T-cell (primary cell): ENCODE results near the gene MYO7A. TPM values are rescaled to one million over a fixed set of nuclear protein-coding genes. Genes with fewer than 3 reads are reported as not detected.

Experiments used
- ATAC-seq, 4 experiments: fragments of 200-7000 bp in 3 of 4; fragments of 150-1000 bp in 1 of 4; cut with Tn5 transposase; replicated peaks in 1 of 4; 1 replicate in 3 of 4; 2 replicates in 1 of 4; pipeline ENCODE4 v1.10.0; 2021; ENCODE audit warnings: moderate library complexity in 3 of 4, mild to moderate bottlenecking in 2 of 4, moderate number of reproducible peaks in 1 of 4
- CTCF ChIA-PET, 2 donors: fragments of 300-600 bp; sonication (Branson Sonifier 250); formaldehyde crosslinking; loops; one replicate each; lab custom pipeline; 2022; ENCODE audit warnings: antibody characterized with exemption in 2 of 2; lab: Charles Lee
- POLR2A ChIA-PET, 2 donors: fragments of 300-600 bp; sonication (Branson Sonifier 250); formaldehyde crosslinking; loops; one replicate each; lab custom pipeline; 2022; ENCODE audit warnings: antibody characterized with exemption in 2 of 2; lab: Charles Lee
- DNase-seq, 35 experiments: peaks; one replicate each; pipeline versions ENCODE4 v3.0.0 to v3.0.0-alpha.2; 2013 to 2023
- H3K27ac ChIP-seq: one replicate; pipeline ENCODE4 v1.5.1; 2013; ENCODE audit warnings: low read length
- H3K27me3 ChIP-seq, 2 experiments: replicated peaks in 1 of 2; 1 replicate in 1 of 2; 2 replicates in 1 of 2; pipeline versions ENCODE4 v1.6.1 to v1.7.0; 2013; ENCODE audit warnings: low read length in 1 of 2, mixed read lengths in 1 of 2; ENCODE audit not compliant: control insufficient read depth in 2 of 2, insufficient read depth in 2 of 2; ENCODE audit errors: extremely low read depth in 1 of 2
- H3K36me3 ChIP-seq, 2 donors: 1 replicate in 1 of 2; 2 replicates in 1 of 2; pipeline versions ENCODE4 v1.6.1 to v1.7.0; 2013; ENCODE audit warnings: low read length in 1 of 2; ENCODE audit not compliant: control insufficient read depth in 2 of 2, insufficient read depth in 1 of 2; ENCODE audit errors: extremely low read depth in 1 of 2
- H3K4me1 ChIP-seq, 2 experiments: 1 replicate in 1 of 2; 2 replicates in 1 of 2; pipeline versions ENCODE4 v1.6.1 to v1.7.0; 2013; ENCODE audit warnings: low read length in 2 of 2, mixed read lengths in 1 of 2; ENCODE audit not compliant: insufficient read depth in 2 of 2, control insufficient read depth in 1 of 2; ENCODE audit errors: extremely low read depth in 1 of 2
- H3K4me3 ChIP-seq, 2 donors: 1 replicate in 1 of 2; 2 replicates in 1 of 2; pipeline versions ENCODE4 v1.5.1 to v1.7.0; 2013; ENCODE audit warnings: mild to moderate bottlenecking in 2 of 2, low read length in 1 of 2, moderate library complexity in 1 of 2; ENCODE audit not compliant: control insufficient read depth in 1 of 2; ENCODE audit errors: extremely low read depth in 1 of 2
- H3K9me3 ChIP-seq: 2 replicates; pipeline ENCODE4 v1.7.0; 2013
- H3K27ac Mint-ChIP-seq, 2 donors: one replicate each; pipeline ENCODE4 v1.8.0; 2020 to 2021; ENCODE audit warnings: mild to moderate bottlenecking in 2 of 2, mixed read lengths in 2 of 2
- H3K27me3 Mint-ChIP-seq, 2 donors: one replicate each; pipeline ENCODE4 v1.8.0; 2021 to 2022; ENCODE audit warnings: mixed read lengths in 2 of 2
- H3K36me3 Mint-ChIP-seq: one replicate; pipeline ENCODE4 v1.8.0; 2021; ENCODE audit warnings: mixed read lengths
- H3K4me1 Mint-ChIP-seq, 3 donors: one replicate each; pipeline ENCODE4 v1.8.0; 2020 to 2022; ENCODE audit warnings: mixed read lengths in 3 of 3, mild to moderate bottlenecking in 1 of 3
- H3K4me3 Mint-ChIP-seq, 3 donors: one replicate each; pipeline ENCODE4 v1.8.0; 2020 to 2022; ENCODE audit warnings: mild to moderate bottlenecking in 3 of 3, mixed read lengths in 3 of 3, moderate library complexity in 3 of 3
- H3K9me3 Mint-ChIP-seq, 3 donors: one replicate each; pipeline ENCODE4 v1.8.0; 2020 to 2022; ENCODE audit warnings: mixed read lengths in 3 of 3
- WGBS: methylation state at CpG from one replicate; pipeline ENCODE4 v1.1.5; 2013; ENCODE audit warnings: missing lambda C conversion rate; ENCODE audit not compliant: insufficient coverage; 5-methylcytosine and 5-hydroxymethylcytosine counted together
- total RNA-seq, 35 experiments: library from RNA in 6 of 35; stranded (reverse) in 6 of 35; fragments of 120-200 nt in 1 of 35; gene quantifications; one replicate each; pipeline versions ENCODE4 v1.2.1 to v1.2.4 and lab custom pipeline; 2013 to 2026

Gene MYO7A
- total RNA-seq, 5 donors from 2014 or later (not counting 1 experiment from before 2014, with no cell fraction given): 0.15 to 1.7 (median 0.44) TPM

DNA sequence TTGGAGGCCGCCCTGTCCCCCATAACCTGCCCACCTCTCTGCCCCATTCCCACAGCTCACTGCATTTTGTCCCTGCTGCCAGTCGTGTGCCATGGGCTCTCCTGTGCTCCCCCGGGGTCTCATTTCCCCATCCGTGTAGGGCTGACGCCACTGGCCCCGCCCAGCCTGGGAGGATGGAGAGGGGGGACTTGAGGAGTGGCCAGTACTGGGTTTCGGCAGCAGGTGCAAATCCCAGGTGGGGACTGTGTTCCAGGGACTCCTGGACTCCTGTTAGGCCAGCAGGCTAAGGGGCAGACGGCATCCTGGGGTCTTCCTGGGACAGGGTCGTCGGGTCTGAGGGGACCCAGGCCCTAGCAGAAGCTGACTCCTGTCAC is 1.2 kb upstream of the MYO7A start:
- no peaks in the 10 kb centered on the region for H3K9me3 Mint-ChIP-seq
- H3K27ac Mint-ChIP-seq: no peak overlapping the region
- peaks cover 0 to 3% of the 10 kb centered on the region in 2 donors for H3K27me3 Mint-ChIP-seq
- Histone ChIP-seq H3K4me1 (peaks cover 2 to 16% of the 10 kb centered on the region in 2 experiments), H3K9me3 (no peaks in the 10 kb centered on the region), H3K4me3 (peak overlapping the region; percentile 51 to 52), H3K36me3 (no peaks in the 10 kb centered on the region), H3K27ac (no peak overlapping the region), H3K27me3 (peaks cover 0 to 30% of the 10 kb centered on the region in 2 experiments)
- POLR2A ChIA-PET: no interaction called here
- H3K4me1 Mint-ChIP-seq: peaks cover 9 to 13% (median 12%) of the 10 kb centered on the region in 3 donors
- peak overlapping the region in 1 of 3 donors; percentile 69 for H3K4me3 Mint-ChIP-seq
- CTCF ChIA-PET: interaction anchor here (0.7 to 1.6 kb wide), 12 partner anchors 10 to 493 kb away, joined by 3 to 8 read pairs (median 4); no protein-coding TSS in a partner anchor
- 23% methylated on average over 9 of the region's 10 CpGs for WGBS
- DNase-seq (no peak), ATAC-seq (peak in 1 of 4 experiments; percentile 12)
- H3K36me3 Mint-ChIP-seq: no peaks in the 10 kb centered on the region

DNA sequence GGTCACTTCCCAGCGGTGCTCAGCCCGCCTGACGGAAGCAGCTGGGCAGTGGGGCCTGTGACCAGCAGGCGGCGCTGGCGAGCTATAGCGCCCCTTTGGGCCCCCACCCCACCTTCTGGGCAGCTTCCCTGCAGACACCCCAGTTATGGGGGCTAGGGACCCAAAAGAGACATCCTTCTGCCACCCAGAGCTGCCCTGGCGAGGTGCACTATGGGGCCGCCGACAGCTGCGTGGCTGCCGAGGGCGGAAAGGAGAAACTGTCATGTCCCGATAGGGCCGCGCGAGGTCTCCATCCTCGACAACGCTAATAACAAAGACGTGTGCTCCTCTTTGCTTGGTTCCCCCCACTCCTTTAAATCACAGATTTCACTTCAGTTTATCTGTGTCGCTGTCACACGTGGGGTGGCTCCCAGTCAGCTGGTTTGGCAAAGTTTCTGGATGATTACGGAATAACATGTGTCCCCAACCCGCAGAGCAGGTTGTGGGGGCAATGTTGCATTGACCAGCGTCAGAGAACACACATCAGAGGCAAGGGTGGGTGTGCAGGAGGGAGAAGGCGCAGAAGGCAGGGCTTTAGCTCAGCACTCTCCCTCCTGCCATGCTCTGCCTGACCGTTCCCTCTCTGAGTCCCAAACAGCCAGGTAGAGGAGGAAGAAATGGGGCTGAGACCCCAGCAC is 673 bp upstream of the MYO7A start:
- Mint-ChIP-seq H3K27ac (no peak overlapping the region), H3K36me3 (no peaks in the 10 kb centered on the region), H3K4me1 (peaks cover 9 to 13% (median 12%) of the 10 kb centered on the region in 3 donors), H3K9me3 (no peaks in the 10 kb centered on the region), H3K27me3 (peaks cover 0 to 3% of the 10 kb centered on the region in 2 donors), H3K4me3 (peak overlapping the region; percentile 49 to 69 (median 51))
- CTCF ChIA-PET: interaction anchor here (0.7 to 1.6 kb wide), 12 partner anchors 11 to 493 kb away, joined by 3 to 8 read pairs (median 4); no protein-coding TSS in a partner anchor
- Histone ChIP-seq H3K36me3 (no peaks in the 10 kb centered on the region), H3K27ac (no peak overlapping the region), H3K4me1 (peaks cover 2 to 16% of the 10 kb centered on the region in 2 experiments), H3K9me3 (no peaks in the 10 kb centered on the region), H3K27me3 (peaks cover 0 to 30% of the 10 kb centered on the region in 2 experiments), H3K4me3 (peak overlapping the region; percentile 51 to 52)
- peak; percentile 72 to 86 (median 74) for ATAC-seq
- POLR2A ChIA-PET: no interaction called here
- WGBS: 10% methylated on average over 18 of the region's 27 CpGs
- DNase-seq: peak in 33 of 35 experiments; percentile 5 to 74 (median 47)

DNA sequence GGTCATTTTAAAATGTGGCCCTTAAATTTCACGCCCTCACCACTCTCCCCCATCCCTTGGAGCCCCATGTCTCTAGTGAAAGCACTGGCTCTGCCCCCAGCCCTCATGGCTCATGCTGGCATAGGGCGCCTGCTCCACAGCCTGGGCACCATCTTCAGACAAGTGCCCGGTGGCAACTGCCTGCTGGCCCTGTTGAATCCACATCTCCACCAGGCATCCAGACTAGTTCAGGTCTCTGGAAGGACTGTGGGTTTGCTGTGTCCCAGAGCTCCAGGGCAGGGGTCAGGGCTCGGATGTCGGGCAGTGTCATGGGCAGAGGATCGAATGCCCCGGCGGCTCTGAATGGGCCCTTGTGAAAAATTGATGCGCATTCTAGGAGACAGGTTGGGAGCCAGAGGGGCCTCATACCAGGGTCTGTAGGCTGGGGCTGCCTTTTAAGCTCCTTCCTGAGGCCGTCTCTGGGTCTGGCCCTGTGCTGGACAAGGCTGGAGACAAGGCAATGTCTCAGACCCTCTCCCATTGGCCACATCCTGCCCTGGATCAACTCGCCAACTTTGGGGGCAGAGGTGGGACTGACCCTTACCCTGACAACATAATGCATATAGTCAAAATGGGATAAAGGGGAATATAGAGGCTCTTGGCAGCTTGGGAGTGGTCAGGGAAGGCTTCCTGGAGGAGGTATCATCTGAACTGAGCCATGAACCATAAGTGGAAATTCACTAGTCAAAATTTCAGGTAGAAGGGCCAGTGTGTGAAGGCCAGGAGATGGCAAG is 1.2 kb downstream of the MYO7A start:
- peaks cover 2 to 16% of the 10 kb centered on the region in 2 experiments for H3K4me1 ChIP-seq
- H3K9me3 ChIP-seq: no peaks in the 10 kb centered on the region
- H3K27me3 ChIP-seq: peaks cover 0 to 27% of the 10 kb centered on the region in 2 experiments
- peaks cover 0 to 3% of the 10 kb centered on the region in 2 donors for H3K27me3 Mint-ChIP-seq
- no peak overlapping the region for H3K4me3 ChIP-seq
- ATAC-seq (no peak), DNase-seq (no peak)
- H3K27ac Mint-ChIP-seq: no peak overlapping the region
- 87% methylated on average over 8 of the region's 11 CpGs for WGBS
- no peaks in the 10 kb centered on the region for H3K36me3 ChIP-seq
- ChIA-PET CTCF (interaction anchor here in 1 of 2 donors (0.7 kb wide), 1 partner anchor 1554 kb away, joined by 3 read pairs; no protein-coding TSS in a partner anchor), POLR2A (no interaction called here)
- H3K4me1 Mint-ChIP-seq: peaks cover 9 to 13% (median 12%) of the 10 kb centered on the region in 3 donors
- H3K9me3 Mint-ChIP-seq: no peaks in the 10 kb centered on the region
- no peaks in the 10 kb centered on the region for H3K36me3 Mint-ChIP-seq
- no peak overlapping the region for H3K27ac ChIP-seq
- H3K4me3 Mint-ChIP-seq: no peak overlapping the region

DNA sequence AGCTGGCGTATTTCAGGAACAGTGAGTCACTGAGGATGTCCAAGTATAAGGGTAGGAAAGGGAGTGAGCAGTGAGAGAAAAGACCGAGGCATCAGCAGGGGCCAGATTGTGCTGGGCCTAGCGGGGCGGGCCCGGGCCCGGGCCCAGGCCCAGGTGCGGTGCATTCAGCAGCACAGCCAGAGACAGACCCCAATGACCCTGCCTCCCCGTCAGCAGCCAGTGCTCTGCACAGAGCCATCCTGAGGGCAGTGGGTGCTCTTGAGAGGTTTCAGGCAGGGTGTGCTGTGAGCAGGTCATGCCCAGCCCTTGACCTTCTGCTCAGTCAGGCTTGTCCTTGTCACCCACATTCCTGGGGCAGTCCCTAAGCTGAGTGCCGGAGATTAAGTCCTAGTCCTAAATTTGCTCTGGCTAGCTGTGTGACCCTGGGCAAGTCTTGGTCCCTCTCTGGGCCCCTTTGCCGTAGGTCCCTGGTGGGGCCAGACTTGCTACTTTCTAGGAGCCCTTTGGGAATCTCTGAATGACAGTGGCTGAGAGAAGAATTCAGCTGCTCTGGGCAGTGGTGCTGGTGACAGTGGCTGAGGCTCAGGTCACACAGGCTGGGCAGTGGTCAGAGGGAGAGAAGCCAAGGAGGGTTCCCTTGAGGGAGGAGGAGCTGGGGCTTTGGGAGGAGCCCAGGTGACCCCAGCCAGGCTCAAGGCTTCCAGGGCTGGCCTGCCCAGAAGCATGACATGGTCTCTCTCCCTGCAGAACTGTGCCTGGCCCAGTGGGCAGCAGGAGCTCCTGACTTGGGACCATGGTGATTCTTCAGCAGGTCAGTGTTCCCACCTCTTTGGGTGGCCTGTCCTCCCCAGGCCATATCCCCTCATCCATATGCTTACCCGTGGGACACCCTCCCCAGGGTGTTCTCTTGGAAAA is 2.1 kb downstream of the MYO7A start:
- H3K27ac Mint-ChIP-seq: no peak overlapping the region
- no peak for ATAC-seq
- H3K36me3 ChIP-seq: no peaks in the 10 kb centered on the region
- peaks cover 2 to 16% of the 10 kb centered on the region in 2 experiments for H3K4me1 ChIP-seq
- 97% methylated on average over 11 of the region's 11 CpGs for WGBS
- H3K27me3 ChIP-seq: peaks cover 0 to 27% of the 10 kb centered on the region in 2 experiments
- no peaks in the 10 kb centered on the region for H3K9me3 ChIP-seq
- no peaks in the 10 kb centered on the region for H3K9me3 Mint-ChIP-seq
- peaks cover 0 to 3% of the 10 kb centered on the region in 2 donors for H3K27me3 Mint-ChIP-seq
- H3K4me3 ChIP-seq: no peak overlapping the region
- H3K27ac ChIP-seq: no peak overlapping the region
- H3K4me3 Mint-ChIP-seq: no peak overlapping the region
- no peaks in the 10 kb centered on the region for H3K36me3 Mint-ChIP-seq
- ChIA-PET POLR2A (no interaction called here), CTCF (interaction anchor here in 1 of 2 donors (0.7 kb wide), 1 partner anchor 1554 kb away, joined by 3 read pairs; no protein-coding TSS in a partner anchor)
- no peak for DNase-seq
- peaks cover 9 to 13% (median 12%) of the 10 kb centered on the region in 3 donors for H3K4me1 Mint-ChIP-seq

DNA sequence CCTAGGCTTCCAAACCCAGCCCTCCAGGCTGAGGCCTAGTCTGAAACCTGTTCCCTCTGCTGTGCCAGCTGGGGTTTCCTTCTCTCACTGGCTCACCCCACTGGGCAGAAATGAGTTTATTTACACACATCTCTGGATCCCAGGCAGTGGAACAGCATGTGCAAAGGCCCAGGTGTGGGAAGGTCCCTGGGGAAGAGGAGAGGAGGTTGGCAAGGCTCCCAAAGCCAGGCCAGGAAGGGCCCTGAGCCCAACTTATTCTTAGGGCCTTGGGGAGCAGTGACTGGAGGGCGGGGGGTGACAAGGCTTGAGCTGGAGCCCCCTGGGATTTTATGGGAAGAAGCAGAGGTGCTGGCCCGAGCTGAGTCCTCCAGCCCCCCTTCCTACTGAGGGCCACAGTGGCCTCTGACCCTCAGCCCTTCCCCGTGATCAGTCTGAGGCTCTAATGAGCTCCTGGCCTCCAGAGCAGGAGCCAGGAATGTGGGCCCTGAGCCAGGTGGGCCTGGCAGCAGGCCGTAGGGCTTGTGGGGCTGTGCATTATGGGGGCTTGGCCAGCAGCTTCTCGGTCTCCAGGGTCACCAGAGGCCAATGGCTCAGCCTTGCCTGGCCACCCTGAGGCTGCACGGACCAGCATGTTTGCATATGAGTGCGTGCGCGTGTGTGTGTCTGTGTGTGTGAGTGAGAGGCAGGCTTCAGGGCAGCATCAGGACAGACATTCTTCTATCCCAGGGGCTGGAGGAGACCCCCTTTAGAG is 2.9 kb downstream of the MYO7A start:
- peaks cover 0 to 3% of the 10 kb centered on the region in 2 donors for H3K27me3 Mint-ChIP-seq
- no peaks in the 10 kb centered on the region for H3K9me3 ChIP-seq
- DNase-seq (no peak), ATAC-seq (no peak)
- ChIA-PET POLR2A (no interaction called here), CTCF (no interaction called here)
- no peak overlapping the region for H3K4me3 ChIP-seq
- H3K36me3 Mint-ChIP-seq: no peaks in the 10 kb centered on the region
- H3K27me3 ChIP-seq: peaks cover 0 to 27% of the 10 kb centered on the region in 2 experiments
- peaks cover 2 to 16% of the 10 kb centered on the region in 2 experiments for H3K4me1 ChIP-seq
- WGBS: 64% methylated on average over 2 of the region's 9 CpGs
- H3K36me3 ChIP-seq: no peaks in the 10 kb centered on the region
- no peaks in the 10 kb centered on the region for H3K9me3 Mint-ChIP-seq
- no peak overlapping the region for H3K27ac Mint-ChIP-seq
- H3K27ac ChIP-seq: no peak overlapping the region
- peaks cover 9 to 13% (median 12%) of the 10 kb centered on the region in 3 donors for H3K4me1 Mint-ChIP-seq
- H3K4me3 Mint-ChIP-seq: no peak overlapping the region
